NCI-H1694 (cell line): ENCODE measurements around the gene TTLL8.

ENCODE experiments used
- DNase-seq: peaks from one replicate; lab custom pipeline; 2025; lab: John Stamatoyannopoulos, UW

Gene TTLL8

GRCh38 chr22:50082961-50083461, 24.9 kb upstream of the TTLL8 start:
- no peak for DNase-seq

DNA sequence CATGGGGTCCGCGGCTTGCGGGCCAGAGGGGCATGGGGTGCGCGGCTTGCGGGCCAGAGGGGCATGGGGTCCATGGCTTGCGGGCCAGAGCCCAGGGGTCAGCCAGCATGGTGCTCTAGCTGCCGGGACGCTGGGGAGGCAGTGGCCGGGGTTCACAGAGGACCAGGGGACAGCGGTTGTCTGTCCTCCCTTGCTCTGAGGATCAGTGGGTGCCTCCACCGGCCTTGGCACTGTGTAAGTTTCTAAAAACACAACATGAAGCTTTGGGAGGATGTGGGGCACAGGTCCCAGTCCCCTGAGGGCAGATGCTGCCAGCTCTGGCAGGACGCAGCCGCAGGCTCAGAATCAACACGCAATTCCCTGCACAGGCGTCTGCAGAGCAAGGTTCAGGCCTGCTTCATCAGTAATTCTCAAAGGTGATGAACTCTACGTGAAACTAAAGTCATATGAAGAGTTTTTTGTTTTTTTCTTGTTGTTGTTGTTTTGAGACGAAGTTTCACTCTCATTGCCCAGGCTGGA, 24.2 kb upstream of the TTLL8 start:
- no peak for DNase-seq

- DNase-seq: no peak
These were observed 23.5 kb upstream of the TTLL8 start for GRCh38 chr22:50081426-50082196.

GRCh38 chr22:50080077-50080465, 22.0 kb upstream of the TTLL8 start:
- no peak for DNase-seq

- DNase-seq: no peak
These were observed 20.7 kb upstream of the TTLL8 start for GRCh38 chr22:50078761-50079160.

DNA sequence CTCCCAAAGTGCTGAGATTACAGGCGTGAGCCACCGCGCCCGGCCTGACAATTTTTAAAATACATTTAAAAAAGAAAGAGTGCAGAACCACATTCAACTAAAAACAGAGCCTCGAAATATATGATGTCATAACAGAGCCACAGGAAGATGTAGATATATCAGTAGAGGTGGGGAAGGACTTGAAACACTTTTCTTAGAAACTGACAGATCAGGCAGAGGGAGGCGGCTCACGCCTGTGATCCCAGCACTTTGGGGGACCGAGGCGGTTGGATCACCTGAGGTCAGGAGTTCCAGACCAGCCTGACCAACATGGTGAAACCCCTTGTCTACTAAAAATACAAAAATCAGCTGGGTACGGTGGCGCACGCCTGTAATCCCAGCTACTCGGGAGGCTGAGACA, 20.1 kb upstream of the TTLL8 start:
- no peak for DNase-seq

DNA sequence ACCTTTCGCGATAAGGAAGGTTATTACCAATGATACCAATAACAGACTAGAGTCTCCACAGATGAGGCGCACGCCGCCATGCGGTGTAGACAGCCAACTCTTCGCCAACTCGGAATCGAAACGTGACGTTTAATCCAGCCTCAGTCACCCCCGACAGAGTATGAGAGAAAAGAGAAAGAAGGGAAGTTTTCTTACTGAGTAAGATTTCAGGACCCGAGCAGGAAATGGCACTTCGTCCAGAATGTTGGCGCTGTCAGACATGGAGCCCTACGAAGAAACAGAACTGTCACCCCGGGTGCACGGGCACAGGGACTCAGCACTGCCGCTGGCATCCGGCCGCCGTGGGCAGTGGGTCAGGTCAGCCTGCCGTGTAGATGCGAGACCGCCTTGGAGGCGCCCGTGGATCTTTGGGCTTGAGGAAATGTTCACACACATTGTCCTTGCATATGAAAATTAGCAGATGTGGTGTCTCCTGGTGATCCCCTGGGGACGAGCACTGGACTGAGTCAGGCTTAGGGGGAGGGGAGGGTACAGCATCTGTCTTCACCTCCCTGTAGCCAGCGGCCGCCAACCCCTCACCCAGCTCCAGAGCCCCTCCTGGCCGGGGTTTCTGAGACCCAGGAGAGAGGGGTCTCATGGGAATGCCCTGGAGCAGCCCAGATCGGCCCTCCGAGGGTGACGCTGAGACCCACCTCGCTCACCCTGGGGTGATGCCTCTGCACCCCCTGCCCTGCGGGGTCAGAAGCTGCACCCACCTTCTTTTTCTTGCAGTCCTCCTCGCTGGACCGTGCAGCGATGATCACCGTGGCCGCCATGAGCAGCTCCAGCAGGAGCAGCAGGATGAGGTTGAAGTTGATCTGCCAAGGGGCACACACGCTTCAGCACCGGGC, 18.8 kb upstream of the TTLL8 start:
- DNase-seq: no peak

- DNase-seq: no peak
These were observed 16.7 kb upstream of the TTLL8 start for GRCh38 chr22:50074551-50075530.

DNA sequence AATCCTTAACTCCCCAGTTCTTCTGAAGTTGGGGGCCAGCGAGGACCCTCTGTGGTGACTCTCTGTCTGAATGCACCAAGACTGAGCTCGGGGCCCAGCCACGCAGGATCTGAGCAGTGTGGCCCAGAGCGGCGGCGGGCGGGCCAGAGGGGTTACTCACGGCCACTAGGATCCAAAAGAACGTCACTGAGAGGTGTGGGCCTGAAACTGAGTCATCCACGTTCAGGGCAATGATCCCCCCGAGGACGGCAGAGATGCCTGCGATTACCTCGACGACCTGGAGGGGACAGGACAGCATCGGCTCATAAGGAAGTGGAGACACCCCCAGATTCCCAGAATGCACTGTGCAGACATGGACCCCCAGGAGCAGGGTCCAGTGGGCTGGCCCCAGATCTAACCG, 16.0 kb upstream of the TTLL8 start:
- no peak for DNase-seq

DNA sequence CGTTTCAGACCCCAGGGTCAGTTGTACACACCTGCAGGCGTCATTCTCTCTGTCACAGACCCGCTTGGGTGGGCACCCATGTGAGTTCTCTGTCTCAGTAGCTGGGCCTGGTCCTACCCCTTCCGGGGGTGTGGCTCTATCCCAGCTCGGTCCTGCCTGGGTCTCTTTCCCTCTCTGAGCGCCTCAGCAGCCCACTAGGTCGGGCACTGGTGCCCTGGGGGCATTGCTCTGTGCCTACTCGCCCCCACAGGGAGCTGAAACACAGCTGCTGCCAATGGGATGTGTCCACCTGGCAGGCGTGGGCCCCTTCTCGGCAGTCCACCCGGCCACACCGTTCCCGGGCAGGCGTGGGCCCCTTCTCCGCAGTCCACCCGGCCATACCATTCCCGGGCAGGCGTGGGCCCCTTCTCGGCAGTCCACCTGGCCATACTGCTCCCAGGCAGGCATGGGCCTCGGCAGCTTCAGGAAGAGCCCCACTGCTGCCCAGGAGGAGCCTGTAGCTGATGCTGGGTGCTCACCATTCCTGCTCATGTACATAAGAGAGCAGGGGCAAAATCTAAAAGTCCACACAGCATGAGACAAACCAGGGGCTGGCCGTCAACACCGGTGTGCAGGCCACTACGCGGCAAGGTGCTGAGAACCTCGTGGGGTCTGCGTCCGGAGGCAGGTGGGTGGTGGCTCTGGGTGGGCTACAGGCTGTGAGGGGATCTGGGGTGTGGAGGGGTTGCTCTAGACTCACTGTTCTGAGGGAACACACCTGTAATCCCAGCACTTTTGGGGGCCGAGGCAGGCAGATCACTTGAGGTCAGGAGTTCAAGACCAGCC, 14.8 kb upstream of the TTLL8 start:
- no peak for DNase-seq

DNA sequence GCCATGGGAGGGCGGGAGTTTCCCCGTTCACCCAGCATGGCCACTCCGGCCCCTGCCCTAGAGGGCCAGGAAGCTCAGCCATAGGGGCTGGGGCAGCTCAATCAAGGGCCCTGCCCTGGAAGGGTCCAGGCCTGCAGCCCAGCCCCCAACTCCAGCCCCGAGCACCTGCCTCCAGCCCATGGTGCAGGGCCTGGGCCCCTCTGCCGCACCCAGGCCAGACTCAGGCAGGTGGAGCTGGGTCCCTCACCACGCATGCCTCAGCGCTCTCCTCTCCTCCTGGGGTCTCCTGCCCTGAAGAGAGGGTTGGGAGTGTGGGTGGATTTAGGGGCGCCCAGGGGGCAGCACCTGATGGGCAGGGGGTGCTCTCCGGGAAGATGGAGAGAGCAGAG, 14.1 kb upstream of the TTLL8 start:
- DNase-seq: no peak

- DNase-seq: no peak
These were observed 13.5 kb upstream of the TTLL8 start for GRCh38 chr22:50071432-50072166.

DNA sequence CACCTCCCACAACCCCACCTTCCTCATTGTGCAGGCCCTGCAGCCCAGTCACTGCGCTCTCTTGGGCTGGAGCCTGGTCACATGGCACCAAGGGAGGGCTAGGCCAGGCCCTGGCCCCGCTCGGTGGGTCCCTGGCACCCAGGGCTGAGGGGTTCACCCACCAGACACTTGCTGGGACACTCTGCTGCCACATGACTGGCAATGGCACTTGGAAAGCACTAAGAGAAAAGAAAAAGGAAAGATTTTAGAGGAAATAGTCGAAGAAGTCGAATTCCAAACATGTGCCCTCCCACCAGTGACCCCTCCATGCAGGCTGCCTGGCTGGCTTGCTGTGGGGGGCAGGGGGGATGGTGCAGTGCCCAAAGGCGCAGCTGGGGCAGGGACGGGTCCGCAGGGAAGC, 12.3 kb upstream of the TTLL8 start:
- DNase-seq: no peak

DNA sequence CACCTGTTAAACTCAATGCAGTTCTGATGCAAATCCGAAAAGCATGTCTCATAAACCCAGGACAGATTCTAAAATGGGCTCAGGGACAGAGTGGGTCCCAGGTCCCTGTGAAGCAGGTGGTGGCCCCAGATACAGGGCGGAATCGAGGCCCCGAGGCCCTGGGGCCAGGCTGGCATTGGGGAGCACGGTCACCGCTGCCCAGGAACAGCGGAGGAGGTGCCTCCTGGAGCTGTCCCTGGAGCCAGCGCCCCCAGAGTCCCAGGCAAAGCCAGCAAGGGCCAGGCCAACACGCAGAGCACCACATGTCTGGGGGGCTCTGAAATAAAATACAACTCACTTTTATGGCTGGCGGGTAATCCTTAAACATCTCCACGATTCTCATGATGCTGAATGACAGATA, 10.0 kb upstream of the TTLL8 start:
- DNase-seq: no peak

DNA sequence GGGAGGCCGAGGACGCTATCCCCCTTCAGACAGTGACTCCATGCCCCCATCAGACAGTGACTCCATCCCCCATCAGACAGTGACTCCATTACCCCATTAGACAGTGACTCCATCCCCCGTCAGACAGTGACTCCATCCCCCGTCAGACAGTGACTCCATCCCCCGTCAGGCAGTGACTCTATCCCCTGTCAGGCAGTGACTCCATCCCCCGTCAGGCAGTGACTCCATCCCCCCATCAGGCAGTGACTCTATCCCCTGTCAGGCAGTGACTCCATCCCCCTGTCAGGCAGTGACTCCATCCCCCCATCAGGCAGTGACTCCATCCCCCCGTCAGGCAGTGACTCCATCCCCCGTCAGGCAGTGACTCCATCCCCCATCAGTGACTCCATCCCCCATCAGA, 9.1 kb upstream of the TTLL8 start:
- DNase-seq: no peak

DNA sequence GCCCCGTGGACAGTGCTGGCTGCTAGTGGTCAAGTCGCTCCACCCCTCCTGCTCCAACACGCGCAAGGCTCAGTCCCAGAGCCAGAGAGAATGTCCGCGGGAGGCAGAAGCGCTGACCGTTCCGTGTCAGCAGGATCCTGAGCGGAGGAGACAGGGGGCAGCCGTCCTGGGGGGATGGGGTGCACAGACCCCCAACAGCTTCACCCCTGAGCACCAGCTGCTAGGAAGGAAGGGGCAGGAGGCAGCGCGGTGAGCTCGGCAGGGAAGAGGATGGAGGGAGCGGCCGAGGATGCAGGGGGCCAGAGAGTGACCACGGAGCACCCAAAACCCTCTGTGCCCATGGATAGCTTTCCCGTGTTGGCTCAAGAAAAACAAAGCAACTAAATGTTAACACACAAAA, 6.4 kb upstream of the TTLL8 start:
- no peak for DNase-seq

DNA sequence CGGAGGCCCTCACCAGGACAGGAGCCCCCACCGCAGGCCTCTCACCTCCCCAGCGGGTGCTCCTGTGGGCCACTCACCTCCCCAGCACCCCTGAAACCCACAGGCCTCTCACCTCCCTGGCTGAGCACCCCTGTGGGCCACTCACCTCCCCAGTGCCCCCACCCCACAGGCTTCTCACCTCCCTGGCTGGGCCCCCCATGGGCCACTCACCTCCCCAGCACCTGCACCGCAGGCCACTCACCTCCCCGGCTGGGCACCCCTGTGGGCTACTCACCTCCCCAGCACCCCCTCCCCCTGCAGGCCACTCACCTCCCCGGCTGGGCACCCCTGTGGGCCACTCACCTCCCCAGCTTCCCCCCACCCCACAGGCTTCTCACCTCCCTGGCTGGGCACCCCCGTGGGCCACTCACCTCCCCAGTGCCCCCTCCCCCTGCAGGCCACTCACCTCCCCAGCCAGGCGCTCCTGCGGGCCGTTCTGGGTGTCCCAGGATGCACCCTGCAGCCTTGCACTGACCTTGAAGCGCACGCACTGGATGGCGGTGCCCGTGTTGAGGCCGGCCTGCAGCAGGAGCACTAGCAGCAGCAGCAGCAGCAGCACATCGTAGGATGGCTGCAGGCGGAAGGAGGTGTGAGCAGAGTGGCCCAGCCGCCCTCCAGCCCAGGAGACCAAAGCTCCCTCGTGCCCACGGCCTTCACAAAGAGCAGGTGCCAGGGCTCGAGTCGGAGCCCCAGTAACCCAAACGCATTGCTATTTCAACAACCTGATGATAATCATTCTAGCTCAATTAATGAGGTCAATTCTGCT, 5.7 kb upstream of the TTLL8 start:
- no peak for DNase-seq

DNA sequence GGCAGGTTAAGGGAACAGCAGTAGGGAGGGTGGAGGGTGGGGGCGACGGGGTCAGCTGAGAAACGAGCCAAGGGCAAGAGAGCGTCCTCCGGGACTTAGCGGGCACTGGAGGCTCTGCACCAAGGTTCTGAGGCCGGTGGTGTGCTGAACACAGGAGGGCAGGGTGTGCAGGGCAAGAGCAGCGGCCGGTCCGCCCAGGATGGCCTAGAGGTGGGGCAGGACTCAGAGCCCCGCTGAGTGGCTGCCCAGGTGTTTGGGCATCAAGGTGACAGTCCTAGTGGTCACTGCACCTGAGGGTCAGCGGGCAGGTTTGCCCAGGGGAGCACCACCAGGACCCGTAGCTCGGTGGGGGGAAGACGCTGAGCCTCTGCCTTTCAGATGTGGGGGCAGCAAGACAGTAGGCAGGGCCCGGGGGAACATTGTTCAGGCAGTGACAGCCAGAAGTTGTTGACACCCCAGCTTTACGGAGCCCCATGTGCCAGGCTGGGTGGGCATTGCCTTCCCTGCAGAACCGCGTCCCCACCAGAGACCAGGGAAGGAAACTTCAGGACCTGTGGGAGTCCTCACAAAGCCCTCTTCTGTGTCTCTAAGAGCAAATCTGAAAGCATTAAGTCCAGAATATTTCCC, 4.5 kb upstream of the TTLL8 start:
- DNase-seq: no peak

GRCh38 chr22:50061824-50062355, 3.8 kb upstream of the TTLL8 start:
- DNase-seq: no peak
